Breast epithelium (tissue), 3 donors: ENCODE results near the gene CDH16.

Experiments
- POLR2A ChIP-seq: fragments of 450-650 bp; IDR thresholded peaks from one replicate; pipeline ENCODE4 v1.6.1; 2016; ENCODE audit warnings: antibody characterized with exemption, mild to moderate bottlenecking, moderate library complexity
- POLR2AphosphoS5 ChIP-seq, 3 donors: sonication (generic); formaldehyde crosslinking; IDR thresholded peaks; one replicate each; pipeline ENCODE4 v1.6.1; 2017; ENCODE audit warnings: antibody characterized with exemption in 3 of 3

- TF ChIP-seq POLR2AphosphoS5 (IDR thresholded peaks at IDR 0.05) = no peak
- TF ChIP-seq POLR2A = no peak
These were observed 5.2 kb upstream of the CDH16 start for GRCh38 chr16:66923866-66924265.
